Measurements from ENCODE around the gene WBP2NL.
"Not testable (repeated sequence)": the region's sequence is repeated elsewhere in the genome, so short reads cannot be mapped to it uniquely, and the experiment has no call there.

- TF ChIP-seq POLR2AphosphoS5 (IDR thresholded peaks at IDR 0.05; ENCODE audit: borderline replicate concordance, low read depth, low read length); EZH2 (IDR thresholded peaks at IDR 0.05); FOXP2 (optimal IDR thresholded peaks at IDR 0.05; ENCODE audit: control extremely low read depth, extremely low read length, insufficient read depth): not testable (repeated sequence)
Observed at GRCh38 chr22:42071508-42071907, 72.9 kb downstream of the WBP2NL start.
